Stimulated activated CD8-positive, alpha-beta memory T cell treated with anti-CD3 and anti-CD28 coated beads, Interleukin-15, amount 100 ng/mL, for 24 hours (primary cell): ENCODE measurements around the gene NCOA6.

Source experiments
- DNase-seq: peaks from one replicate; pipeline ENCODE4 v3.0.0-alpha.2; 2020; ENCODE audit warnings: low read depth

Gene NCOA6

GRCh38 chr20:34703424-34704176 lies 121.9 kb downstream of the NCOA6 start:
- no peak for DNase-seq

DNA sequence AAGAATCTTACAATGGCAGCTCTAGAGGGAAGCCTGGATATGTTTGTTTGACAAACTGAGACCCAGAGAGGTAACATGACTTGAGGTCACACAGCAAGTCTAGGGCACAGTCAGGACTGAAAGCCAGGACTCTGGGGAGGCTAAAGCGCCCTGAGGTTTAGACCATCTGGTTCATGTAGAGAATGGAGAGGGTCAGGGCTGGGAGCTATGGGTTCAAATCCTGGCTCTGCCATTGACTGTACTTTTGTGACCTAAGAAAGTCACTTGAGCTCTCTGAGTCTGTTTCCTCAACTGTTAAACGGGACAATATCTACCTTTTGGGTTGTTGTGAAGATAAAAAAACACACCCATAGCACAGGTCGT lies 122.4 kb downstream of the NCOA6 start:
- DNase-seq: no peak

DNA sequence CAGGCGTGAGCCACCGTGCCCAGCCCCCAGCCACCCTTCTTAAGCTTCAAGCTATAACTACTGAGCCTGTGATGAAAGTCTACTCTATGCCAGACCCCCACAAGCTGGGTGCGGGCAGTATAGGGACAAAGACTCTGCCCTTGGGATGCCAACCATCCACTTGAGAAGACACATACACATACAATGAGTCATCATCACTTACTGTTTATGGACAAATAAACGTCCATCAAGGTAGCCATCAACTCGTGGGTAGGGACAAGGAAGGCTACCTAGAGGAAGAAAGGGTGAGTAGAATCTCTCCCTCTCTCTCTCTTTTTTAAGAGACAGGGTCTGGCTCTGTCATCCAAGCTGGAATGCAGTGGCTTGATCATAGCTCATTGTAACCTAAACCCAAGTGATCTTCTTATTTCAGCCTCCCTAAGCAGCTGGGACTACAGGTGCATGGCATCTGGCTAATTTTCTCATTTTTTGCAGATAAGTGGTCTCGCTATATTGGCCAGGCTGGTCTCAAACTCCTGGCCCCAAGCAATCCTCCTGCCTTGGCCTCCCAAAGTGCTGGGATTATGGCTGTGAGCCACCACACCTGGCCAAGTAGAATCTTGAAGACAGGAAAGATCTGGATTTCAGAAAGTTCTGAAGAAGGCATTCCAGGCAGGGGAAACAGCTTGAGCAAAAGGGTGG lies 123.9 kb downstream of the NCOA6 start:
- no peak for DNase-seq

GRCh38 chr20:34693414-34693813 lies 132.0 kb downstream of the NCOA6 start:
- no peak for DNase-seq

- DNase-seq: no peak
Measured at GRCh38 chr20:34691838-34692237, 133.6 kb downstream of the NCOA6 start.

- no peak for DNase-seq
Measured at GRCh38 chr20:34689486-34689885, 136.0 kb downstream of the NCOA6 start.

DNA sequence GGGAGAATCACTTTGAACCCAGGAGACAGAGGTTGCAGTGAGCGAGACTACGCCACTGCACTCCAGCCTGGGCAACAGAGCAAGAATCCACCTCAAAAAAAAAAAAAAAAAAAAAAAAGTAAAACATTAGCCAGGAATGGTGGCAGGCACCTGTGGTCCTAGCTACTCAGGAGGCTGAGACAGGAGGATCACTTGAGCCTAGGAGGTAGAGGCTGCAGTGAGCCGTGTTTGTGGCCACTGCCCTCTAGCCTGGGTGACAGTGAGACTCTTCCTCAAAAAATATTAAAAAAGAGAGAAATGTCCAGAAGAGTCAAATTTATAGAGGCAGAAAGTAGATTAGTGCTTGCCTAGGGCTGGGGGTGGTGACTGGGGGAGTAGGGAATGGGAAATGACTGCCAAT lies 141.8 kb downstream of the NCOA6 start:
- DNase-seq: no peak

DNA sequence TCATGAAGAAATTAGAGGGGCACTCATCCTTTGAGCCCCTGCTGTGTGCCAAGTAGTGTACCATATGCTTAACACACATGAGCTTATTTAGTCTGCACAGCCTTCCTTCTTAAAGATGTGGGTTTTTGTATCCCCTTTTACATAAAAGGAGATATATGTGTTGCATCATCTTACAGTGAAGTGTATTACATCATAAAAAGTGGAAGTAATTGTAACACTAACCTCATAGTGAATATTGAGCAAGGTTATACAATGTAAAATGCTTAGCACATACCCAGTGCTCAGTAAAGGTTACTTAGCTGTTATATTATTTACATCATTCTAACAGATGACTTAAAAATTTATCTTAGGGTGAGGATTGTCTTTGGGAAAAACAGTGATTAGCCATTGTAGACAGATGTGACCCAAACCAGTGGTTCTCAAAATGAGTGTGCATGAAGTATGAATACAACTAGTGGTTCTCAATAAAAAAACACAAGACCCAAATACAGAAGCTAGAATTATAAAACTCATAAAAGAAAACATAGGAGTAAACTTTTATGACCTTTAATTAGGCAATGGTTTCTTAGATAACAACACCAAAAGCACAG lies 144.8 kb downstream of the NCOA6 start:
- no peak for DNase-seq

DNA sequence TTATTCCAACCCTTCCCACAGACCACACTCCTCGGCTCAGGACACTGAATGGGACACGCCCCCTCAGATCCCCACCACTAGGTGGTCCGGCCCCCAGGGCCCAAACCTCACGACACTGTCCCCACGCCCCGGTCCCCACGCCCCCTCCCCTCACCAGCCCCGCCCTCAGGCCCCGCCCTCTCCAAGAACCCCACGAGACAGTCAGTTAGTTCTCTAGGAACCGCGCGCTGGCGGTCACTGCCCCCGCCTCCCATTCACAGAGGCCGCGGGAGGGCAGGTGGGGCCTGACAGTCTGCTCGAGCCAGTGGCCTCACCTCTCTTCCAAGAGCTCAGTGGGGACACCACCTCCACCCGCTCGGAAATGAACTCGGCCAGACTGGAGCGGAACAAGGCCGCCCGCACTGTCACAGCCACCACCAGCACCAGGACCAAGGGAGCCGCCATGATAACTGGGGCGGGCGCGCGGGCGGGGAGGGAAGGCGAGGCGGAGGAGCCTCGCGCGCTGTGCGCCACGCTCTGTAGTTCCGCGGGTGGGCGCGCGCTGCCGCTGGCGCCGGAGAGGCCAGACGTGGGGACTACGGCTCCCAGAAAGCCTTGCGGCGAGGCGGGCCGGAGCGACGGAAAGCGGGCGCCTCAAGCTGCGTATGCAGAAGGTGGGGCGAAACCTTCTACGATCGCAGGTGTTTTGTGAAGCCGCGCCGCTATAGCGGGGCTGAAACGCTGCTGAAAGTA lies 148.6 kb downstream of the NCOA6 start, which contains the start of gene PIGU:
TSS of gene PIGU (minus strand) at position 451 of the 732 bp plus-strand sequence. CDS start at position 444, 7 bp downstream.
- DNase-seq: peak; percentile 81

DNA sequence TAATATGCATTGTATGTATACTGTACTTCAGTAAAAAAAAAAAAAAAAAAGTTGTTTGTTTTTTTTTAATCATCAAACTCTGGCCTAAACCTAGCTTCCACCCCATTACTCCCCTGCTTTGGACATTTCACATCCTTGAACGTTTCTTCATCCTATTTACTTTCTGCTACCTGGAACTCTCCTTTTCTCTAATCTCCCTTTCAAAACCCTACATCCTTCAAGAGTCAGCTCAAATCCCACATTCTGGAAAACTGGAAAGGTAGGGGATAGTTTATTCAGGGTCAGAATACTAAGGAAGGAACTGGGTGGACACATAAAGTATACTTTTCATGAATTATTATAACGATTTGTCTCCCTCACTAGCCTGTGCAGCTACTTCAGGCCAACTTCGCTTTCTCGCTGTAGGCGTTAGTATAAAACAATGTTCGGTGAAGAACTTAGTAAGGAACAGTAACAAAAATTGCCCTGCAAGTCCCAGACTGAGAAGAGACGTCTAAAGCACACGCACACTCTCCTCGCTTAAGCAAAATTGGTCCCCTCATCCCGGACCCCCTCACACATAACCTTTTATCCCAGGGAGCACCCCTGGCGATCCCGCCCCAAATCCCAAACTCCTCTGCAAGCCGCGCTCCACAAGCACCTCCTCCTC lies 149.3 kb downstream of the NCOA6 start:
- DNase-seq: no peak

GRCh38 chr20:34675561-34675960 lies 149.9 kb downstream of the NCOA6 start:
- no peak for DNase-seq

DNA sequence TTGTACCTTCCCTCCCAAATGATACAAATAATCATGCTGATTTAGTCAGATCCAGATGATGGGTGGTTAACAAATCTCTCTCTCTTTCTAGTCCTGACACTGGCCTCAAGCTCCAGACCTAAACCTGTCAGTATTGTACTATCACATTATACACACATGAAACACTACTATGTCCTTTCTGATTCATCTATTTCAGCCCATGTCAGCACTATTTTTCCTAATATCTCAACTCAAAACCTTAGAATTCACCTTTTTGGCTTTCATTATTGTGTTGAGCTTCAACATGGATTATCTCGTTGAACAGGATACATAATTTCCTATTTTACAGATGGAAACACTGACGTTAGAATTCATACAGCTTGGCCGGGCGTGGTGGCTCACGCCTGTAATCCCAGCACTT lies 152.0 kb downstream of the NCOA6 start:
- no peak for DNase-seq

DNA sequence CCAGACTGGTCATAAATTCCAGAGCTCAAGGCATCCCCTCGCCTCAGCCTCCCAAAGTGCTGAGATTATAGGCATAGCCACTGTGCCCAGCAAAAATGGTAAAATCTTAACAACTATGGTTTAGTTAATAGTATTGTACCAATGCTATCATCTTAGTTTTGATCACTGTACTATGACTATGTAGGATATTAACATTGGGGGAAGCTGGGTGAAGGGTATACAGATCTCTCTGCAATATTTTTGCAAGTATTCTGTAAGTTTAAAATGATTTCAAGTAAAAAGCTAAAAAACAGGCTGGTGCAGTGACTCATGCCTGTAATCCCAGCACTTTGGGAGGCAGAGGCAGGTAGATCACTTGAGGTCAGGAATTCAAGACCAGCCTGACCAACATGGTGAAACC lies 156.4 kb downstream of the NCOA6 start:
- DNase-seq: no peak
